Mesothelial cell of epicardium (in vitro differentiated cells): Measurements from ENCODE around the gene PRSS56. TPM values are rescaled to one million over a fixed set of nuclear protein-coding genes. Genes with fewer than 3 reads are reported as not detected.

Experiments used
- DNase-seq, 2 experiments: peaks; one replicate each; pipeline ENCODE4 v3.0.0; 2021; ENCODE audit warnings: low spot score in 2 of 2; ENCODE audit not compliant: unreplicated experiment in 2 of 2
- H3K27ac Mint-ChIP-seq: 2 replicates; pipeline ENCODE4 v1.8.0; 2021; ENCODE audit warnings: mixed read lengths
- H3K27me3 Mint-ChIP-seq: 2 replicates; pipeline ENCODE4 v1.8.0; 2021; ENCODE audit warnings: low read depth, mixed read lengths
- H3K36me3 Mint-ChIP-seq: 2 replicates; pipeline ENCODE4 v1.8.0; 2021; ENCODE audit warnings: mixed read lengths
- H3K4me1 Mint-ChIP-seq: 2 replicates; pipeline ENCODE4 v1.8.0; 2021; ENCODE audit warnings: mixed read lengths
- H3K4me3 Mint-ChIP-seq: 2 replicates; pipeline ENCODE4 v1.8.0; 2021; ENCODE audit warnings: mild to moderate bottlenecking, moderate library complexity, mixed read lengths
- H3K9me3 Mint-ChIP-seq: 2 replicates; pipeline ENCODE4 v1.8.0; 2021; ENCODE audit warnings: mixed read lengths
- CTCF ChIP-seq: fragments of 200-600 bp; sonication (generic); IDR thresholded peaks from one replicate; pipeline ENCODE4 v1.5.0; 2021; ENCODE audit warnings: antibody characterized with exemption; ENCODE audit not compliant: unreplicated experiment
- total RNA-seq: library from RNA; stranded (reverse); gene quantifications from 3 replicates; pipeline ENCODE4 v1.2.1, GENCODE V29; 2021

Gene PRSS56
- total RNA-seq, 1 donor from 2014 or later: not detected

GRCh38 chr2:232541961-232542714 is 21.9 kb downstream of the PRSS56 start:
- Mint-ChIP-seq H3K27ac (no peak overlapping the region), H3K4me1 (peaks cover 12% of the 10 kb centered on the region), H3K4me3 (no peak overlapping the region), H3K36me3 (peaks cover 20% of the 10 kb centered on the region), H3K27me3 (no peaks in the 10 kb centered on the region), H3K9me3 (peaks cover 3% of the 10 kb centered on the region)
- TF ChIP-seq CTCF: no peak
- no peak for DNase-seq

GRCh38 chr2:232542715-232543467 is 22.7 kb downstream of the PRSS56 start:
- no peak for TF ChIP-seq CTCF
- Mint-ChIP-seq H3K27me3 (no peaks in the 10 kb centered on the region), H3K36me3 (peaks cover 26% of the 10 kb centered on the region), H3K4me1 (peaks cover 12% of the 10 kb centered on the region), H3K4me3 (no peak overlapping the region), H3K9me3 (peaks cover 4% of the 10 kb centered on the region), H3K27ac (no peak overlapping the region)
- no peak for DNase-seq

- Mint-ChIP-seq H3K4me1 (peaks cover 9% of the 10 kb centered on the region), H3K4me3 (no peak overlapping the region), H3K27me3 (no peaks in the 10 kb centered on the region), H3K27ac (no peak overlapping the region), H3K9me3 (peaks cover 10% of the 10 kb centered on the region), H3K36me3 (peaks cover 32% of the 10 kb centered on the region)
- no peak for DNase-seq
- no peak for TF ChIP-seq CTCF
These were observed 23.3 kb downstream of the PRSS56 start for GRCh38 chr2:232543491-232543890.

GRCh38 chr2:232543928-232544631 is 23.9 kb downstream of the PRSS56 start:
- no peak for TF ChIP-seq CTCF
- DNase-seq: no peak
- no peak overlapping the region for H3K4me3 Mint-ChIP-seq
- H3K27ac Mint-ChIP-seq: no peak overlapping the region
- H3K9me3 Mint-ChIP-seq: peaks cover 16% of the 10 kb centered on the region
- peaks cover 6% of the 10 kb centered on the region for H3K4me1 Mint-ChIP-seq
- H3K36me3 Mint-ChIP-seq: peaks cover 38% of the 10 kb centered on the region
- no peaks in the 10 kb centered on the region for H3K27me3 Mint-ChIP-seq

GRCh38 chr2:232544674-232545073 is 24.5 kb downstream of the PRSS56 start:
- no peak overlapping the region for H3K27ac Mint-ChIP-seq
- H3K36me3 Mint-ChIP-seq: peaks cover 41% of the 10 kb centered on the region
- peaks cover 4% of the 10 kb centered on the region for H3K4me1 Mint-ChIP-seq
- no peak for DNase-seq
- H3K27me3 Mint-ChIP-seq: no peaks in the 10 kb centered on the region
- H3K9me3 Mint-ChIP-seq: peaks cover 21% of the 10 kb centered on the region
- H3K4me3 Mint-ChIP-seq: no peak overlapping the region
- TF ChIP-seq CTCF: no peak
